H1 (cell line): ENCODE data around the gene WWP2. TPM values are rescaled to one million over a fixed set of nuclear protein-coding genes. Genes with fewer than 3 reads are reported as not detected.

Source experiments
- CTCF ChIA-PET: fragments of 300-600 bp; sonication (Branson Sonifier 250); formaldehyde crosslinking; loops from one replicate; lab custom pipeline; 2021; ENCODE audit not compliant: partially characterized antibody; lab: Charles Lee
- POLR2A ChIA-PET: fragments of 300-600 bp; sonication (Branson Sonifier 250); formaldehyde crosslinking; loops from one replicate; lab custom pipeline; 2021; ENCODE audit warnings: inconsistent platforms; ENCODE audit not compliant: partially characterized antibody; lab: Charles Lee
- DNase-seq, 2 experiments: peaks; one replicate each; pipeline versions ENCODE4 v3.0.0 to v3.0.0-alpha.2; 2010 to 2022; ENCODE audit warnings: low spot score in 2 of 2, low read depth in 1 of 2, mixed read lengths in 1 of 2
- FAIRE-seq: peaks from 2 replicates; lab custom pipeline; 2011; peaks lifted over from hg19 to GRCh38; lab: Jason Lieb, UNC
- H2AFZ ChIP-seq: 2 replicates; pipeline ENCODE4 v1.8.1; 2012; ENCODE audit warnings: low read length, inconsistent platforms
- H2AK5ac ChIP-seq: 2 replicates; pipeline ENCODE4 v1.6.1; 2013; ENCODE audit warnings: low read depth, low read length
- H2BK120ac ChIP-seq: replicated peaks from 2 replicates; pipeline ENCODE3; 2013; ENCODE audit warnings: low read depth, low read length, inconsistent platforms
- H2BK12ac ChIP-seq: 2 replicates; pipeline ENCODE4 v1.6.1; 2013; ENCODE audit warnings: low read depth, low read length
- H2BK15ac ChIP-seq: 2 replicates; pipeline ENCODE4 v1.6.1; 2013; ENCODE audit warnings: low read length
- H2BK20ac ChIP-seq: 2 replicates; pipeline ENCODE4 v1.6.1; 2013; ENCODE audit warnings: low read length
- H2BK5ac ChIP-seq: 2 replicates; pipeline ENCODE4 v1.6.1; 2013; ENCODE audit warnings: low read depth, low read length
- H3K14ac ChIP-seq: 2 replicates; pipeline ENCODE4 v1.6.1; 2013; ENCODE audit warnings: inconsistent platforms; ENCODE audit not compliant: insufficient read length
- H3K18ac ChIP-seq: 2 replicates; pipeline ENCODE4 v1.6.1; 2013; ENCODE audit warnings: low read length; ENCODE audit errors: extremely low read depth
- H3K23ac ChIP-seq: 2 replicates; pipeline ENCODE4 v1.6.1; 2013; ENCODE audit warnings: inconsistent platforms; ENCODE audit not compliant: insufficient read length
- H3K23me2 ChIP-seq: 2 replicates; pipeline ENCODE4 v1.6.1; 2013; ENCODE audit warnings: low read depth, low read length
- H3K27ac ChIP-seq: 2 replicates; pipeline ENCODE4 v1.6.1; 2011; ENCODE audit warnings: low read depth, low read length, inconsistent platforms
- H3K27me3 ChIP-seq, 4 experiments: replicated peaks in 1 of 4; 1 replicate in 1 of 4; 2 replicates in 3 of 4; pipeline versions ENCODE4 v1.6.1 to v1.8.1; 2011 to 2013; ENCODE audit warnings: low read length in 3 of 4, mild to moderate bottlenecking in 3 of 4, inconsistent platforms in 2 of 4, mixed read lengths in 2 of 4, moderate library complexity in 1 of 4; ENCODE audit not compliant: control insufficient read depth in 3 of 4, insufficient read depth in 3 of 4; ENCODE audit errors: extremely low read depth in 1 of 4
- H3K36me3 ChIP-seq, 4 experiments: 2 replicates each; pipeline versions ENCODE4 v1.6.1 to v1.8.1; 2011 to 2013; ENCODE audit warnings: mild to moderate bottlenecking in 4 of 4, low read length in 3 of 4, moderate library complexity in 2 of 4, control low read depth in 1 of 4, inconsistent platforms in 1 of 4; ENCODE audit not compliant: insufficient read depth in 4 of 4, control insufficient read depth in 2 of 4
- H3K4ac ChIP-seq: replicated peaks from 2 replicates; pipeline ENCODE3; 2013; ENCODE audit warnings: low read length, low read depth, mixed read lengths, inconsistent platforms; ENCODE audit not compliant: insufficient read length
- H3K4me1 ChIP-seq, 4 experiments: replicated peaks in 1 of 4; 1 replicate in 1 of 4; 2 replicates in 3 of 4; pipeline versions ENCODE4 v1.6.1 to v1.8.1; 2011 to 2013; ENCODE audit warnings: low read length in 3 of 4, inconsistent platforms in 2 of 4, mixed read lengths in 1 of 4; ENCODE audit not compliant: insufficient read depth in 4 of 4, control insufficient read depth in 3 of 4
- H3K4me2 ChIP-seq, 2 experiments: 2 replicates each; pipeline versions ENCODE4 v1.6.1 to v1.8.1; 2011 to 2013; ENCODE audit warnings: low read depth in 2 of 2, low read length in 2 of 2, control low read depth in 1 of 2, inconsistent platforms in 1 of 2, mild to moderate bottlenecking in 1 of 2; ENCODE audit not compliant: insufficient read depth in 1 of 2
- H3K4me3 ChIP-seq, 4 experiments: fragments of 200-600, 300-600 bp in 1 of 4; sonication (generic), shearing (Covaris generic), sonication (Bioruptor Twin) in 1 of 4; 2 replicates each; pipeline versions ENCODE4 v1.5.1 to v1.8.1; 2011 to 2016; ENCODE audit warnings: low read length in 4 of 4, low read depth in 3 of 4, control low read depth in 2 of 4, inconsistent platforms in 2 of 4, mild to moderate bottlenecking in 2 of 4, mixed read lengths in 1 of 4, moderate library complexity in 1 of 4; ENCODE audit not compliant: insufficient read depth in 2 of 4; ENCODE audit errors: extremely low read depth in 1 of 4
- H3K56ac ChIP-seq: replicated peaks from 2 replicates; pipeline ENCODE3; 2013; ENCODE audit warnings: low read depth, mild to moderate bottlenecking, mixed read lengths, low read length, inconsistent platforms; ENCODE audit not compliant: insufficient read length
- H3K79me1 ChIP-seq: 2 replicates; pipeline ENCODE4 v1.6.1; 2013; ENCODE audit warnings: low read depth, low read length, control low read depth
- H3K79me2 ChIP-seq, 2 experiments: 2 replicates each; pipeline versions ENCODE4 v1.6.1 to v1.8.1; 2012 to 2013; ENCODE audit warnings: low read length in 2 of 2, mild to moderate bottlenecking in 2 of 2, inconsistent platforms in 1 of 2; ENCODE audit not compliant: insufficient read depth in 2 of 2, control insufficient read depth in 1 of 2
- H3K9ac ChIP-seq, 4 experiments: replicated peaks in 1 of 4; 1 replicate in 1 of 4; 2 replicates in 3 of 4; pipeline versions ENCODE4 v1.6.1 to v1.8.1; 2011 to 2013; ENCODE audit warnings: low read depth in 3 of 4, low read length in 3 of 4, control low read depth in 2 of 4, mild to moderate bottlenecking in 2 of 4, moderate library complexity in 2 of 4, inconsistent platforms in 1 of 4; ENCODE audit errors: extremely low read depth in 1 of 4
- H3K9me3 ChIP-seq, 2 experiments: 2 replicates each; pipeline versions ENCODE4 v1.6.1 to v1.8.1; 2012 to 2013; ENCODE audit warnings: mild to moderate bottlenecking in 2 of 2, moderate library complexity in 2 of 2, control low read depth in 1 of 2, inconsistent platforms in 1 of 2, low read depth in 1 of 2, low read length in 1 of 2, mixed read lengths in 1 of 2; ENCODE audit not compliant: insufficient read depth in 2 of 2
- H4K20me1 ChIP-seq, 2 experiments: replicated peaks in 1 of 2; 2 replicates each; pipeline versions ENCODE3 to v1.8.1; 2011 to 2013; ENCODE audit warnings: inconsistent platforms in 2 of 2, low read length in 2 of 2, mild to moderate bottlenecking in 1 of 2; ENCODE audit not compliant: insufficient read depth in 2 of 2, control insufficient read depth in 1 of 2
- H4K5ac ChIP-seq: 2 replicates; pipeline ENCODE4 v1.6.1; 2013; ENCODE audit warnings: low read length, low read depth, mixed read lengths, inconsistent platforms; ENCODE audit not compliant: insufficient read length
- H4K8ac ChIP-seq: 2 replicates; pipeline ENCODE4 v1.8.0; 2013; ENCODE audit warnings: mild to moderate bottlenecking, moderate library complexity, low read length, inconsistent platforms; ENCODE audit not compliant: insufficient read depth; ENCODE audit errors: extremely low read depth
- H4K91ac ChIP-seq: replicated peaks from 2 replicates; pipeline ENCODE3; 2013; ENCODE audit warnings: low read length, mixed read lengths, inconsistent platforms; ENCODE audit not compliant: insufficient read length
- ASH2L ChIP-seq: fragments of 200-600, 300-600 bp; sonication (generic); IDR thresholded peaks from one replicate; pipeline ENCODE4 v1.7.1; 2017; ENCODE audit warnings: low read length
- BCL11A ChIP-seq, 2 experiments: IDR thresholded peaks; one replicate each; pipeline ENCODE4 v1.6.1; 2011; ENCODE audit warnings: low read depth in 2 of 2, low read length in 2 of 2, mild to moderate bottlenecking in 2 of 2
- CREB1 ChIP-seq: IDR thresholded peaks from 2 replicates; pipeline ENCODE4 v1.6.1; 2012; ENCODE audit warnings: inconsistent platforms
- EZH2 ChIP-seq: fragments of 200-600 bp; sonication (generic); IDR thresholded peaks from 2 replicates; pipeline ENCODE4 v1.7.1; 2012; ENCODE audit warnings: low read depth, mild to moderate bottlenecking, moderate library complexity, low read length, inconsistent platforms; ENCODE audit not compliant: severe bottlenecking
- FOSL1 ChIP-seq: IDR thresholded peaks from 2 replicates; pipeline ENCODE4 v1.6.1; 2011; ENCODE audit warnings: mild to moderate bottlenecking, low read depth, low read length, moderate library complexity; ENCODE audit not compliant: insufficient read depth
- HDAC2 ChIP-seq, 2 experiments: fragments of 300-600 bp in 1 of 2; sonication (generic) in 1 of 2; IDR thresholded peaks; 2 replicates each; pipeline ENCODE4 v1.6.1; 2011 to 2012; ENCODE audit warnings: low read depth in 2 of 2, low read length in 2 of 2, mild to moderate bottlenecking in 2 of 2, moderate library complexity in 2 of 2, borderline replicate concordance in 1 of 2, inconsistent platforms in 1 of 2
- KDM1A ChIP-seq: fragments of 200-600, 300-600 bp; sonication (generic); IDR thresholded peaks from 2 replicates; pipeline ENCODE4 v1.7.1; 2016; ENCODE audit warnings: mild to moderate bottlenecking, low read length, borderline replicate concordance
- NANOG ChIP-seq: IDR thresholded peaks from 2 replicates; pipeline ENCODE4 v1.6.1; 2011; ENCODE audit warnings: low read length, low read depth, mild to moderate bottlenecking, inconsistent platforms; ENCODE audit not compliant: insufficient read depth, poor library complexity, severe bottlenecking
- POLR2A ChIP-seq, 2 experiments: IDR thresholded peaks; 1 replicate in 1 of 2; 2 replicates in 1 of 2; pipeline ENCODE4 v1.6.1; 2011; ENCODE audit warnings: low read depth in 2 of 2, low read length in 2 of 2, mild to moderate bottlenecking in 2 of 2; ENCODE audit errors: control extremely low read depth in 1 of 2
- POLR2AphosphoS5 ChIP-seq: IDR thresholded peaks from 2 replicates; pipeline ENCODE4 v1.6.1; 2011; ENCODE audit warnings: low read depth, low read length
- SIRT6 ChIP-seq: IDR thresholded peaks from one replicate; pipeline ENCODE4 v1.7.1; 2012; ENCODE audit warnings: low read length, inconsistent platforms
- SIX5 ChIP-seq: IDR thresholded peaks from 2 replicates; pipeline ENCODE4 v1.6.1; 2011; ENCODE audit warnings: mild to moderate bottlenecking, low read depth, low read length
- TBP ChIP-seq: IDR thresholded peaks from 2 replicates; pipeline ENCODE4 v1.6.1; 2011; ENCODE audit warnings: low read depth, low read length, improper control_type of control experiment
- YY1 ChIP-seq: IDR thresholded peaks from 2 replicates; pipeline ENCODE4 v1.6.1; 2011; ENCODE audit warnings: low read depth, mild to moderate bottlenecking, low read length
- WGBS, 2 experiments: shearing (Covaris generic) in 1 of 2; methylation state at CpG; one replicate each; pipeline versions ENCODE4 v1.1.6 to v1.1.7; 2013 to 2015; ENCODE audit warnings: low lambda C conversion rate in 2 of 2, mixed read lengths in 2 of 2, inconsistent platforms in 1 of 2, low coverage in 1 of 2, missing lambda C conversion rate in 1 of 2; ENCODE audit not compliant: insufficient replicate concordance in 2 of 2, insufficient coverage in 1 of 2, insufficient read length in 1 of 2; ENCODE audit errors: extremely low coverage in 1 of 2, missing lambda C conversion rate in 1 of 2; 5-methylcytosine and 5-hydroxymethylcytosine counted together
- polyA plus RNA-seq, 7 experiments: library from polyadenylated mRNA; depleted of rRNA in 3 of 7; stranded (reverse) in 5 of 7; unstranded in 2 of 7; fragments of >200 nt in 5 of 7; fragments of 200-250 nt in 2 of 7; gene quantifications; 1 replicate in 5 of 7; 2 replicates in 1 of 7; 4 replicates in 1 of 7; pipeline versions ENCODE4 v1.2.1 to v1.2.3, GENCODE V29; 2011 to 2013; ENCODE audit warnings: missing spikeins in 2 of 7, mixed read lengths in 2 of 7
- total RNA-seq: library from RNA; stranded (reverse); fragmentation: NEBNext Ultra II Directional; extraction: Animal tissue kit (Norgen Biotek cat#: 25700); gene quantifications from 2 replicates; pipeline ENCODE4 v1.2.1, GENCODE V29; 2021

Gene WWP2
- total and polyA plus RNA-seq, 2 of the 8 experiments (the other 6 are each of a cell fraction or from before 2014, with no cell fraction given) = 14.1 to 42.2 TPM

GRCh38 chr16:69905171-69905555 is 143.0 kb downstream of the WWP2 start:
- Histone ChIP-seq H3K56ac (no peak overlapping the region), H2BK120ac (no peak overlapping the region), H4K8ac (no peak overlapping the region), H2BK12ac (0 out of 2 replicates have a peak overlapping the region, but pooled peaks have one; percentile 11), H3K79me1 (no peaks in the 10 kb centered on the region), H3K9ac (no peak overlapping the region; a peak in 1 of 7 replicates), H2BK20ac (no peak overlapping the region), H3K4me3 (no peak overlapping the region), H3K4ac (no peak overlapping the region), H4K91ac (no peak overlapping the region), H4K20me1 (no peaks in the 10 kb centered on the region), H3K4me1 (peaks cover 0 to 9% (median 0%) of the 10 kb centered on the region in 4 experiments; a peak in 2 of 7 replicates), H3K23ac (no peak overlapping the region), H3K18ac (0 out of 2 replicates have a peak overlapping the region, but pooled peaks have one; percentile 11), H2BK15ac (no peak overlapping the region), H3K27ac (0 out of 2 replicates have a peak overlapping the region, but pooled peaks have one; percentile 9), H3K79me2 (no peaks in the 10 kb centered on the region), H2BK5ac (no peak overlapping the region; the same call in none of the 2 replicates), H3K4me2 (peak overlapping the region in 1 of 2 experiments; percentile 38; a peak in 1 of 4 replicates), H2AK5ac (no peak overlapping the region), H3K23me2 (no peaks in the 10 kb centered on the region), H3K9me3 (no peaks in the 10 kb centered on the region), H4K5ac (no peak overlapping the region), H3K36me3 (peaks cover 0 to 4% (median 0%) of the 10 kb centered on the region in 4 experiments; a peak in 1 of 8 replicates), H2AFZ (no peak overlapping the region), H3K14ac (no peak overlapping the region), H3K27me3 (no peaks in the 10 kb centered on the region)
- DNase-seq (no peak), FAIRE-seq (no peak)
- CTCF ChIA-PET = interaction anchor here (1.1 to 11.4 kb wide), 4 partner anchors 12 to 132 kb away, joined by 3 to 74 read pairs (median 4); no protein-coding TSS in a partner anchor
- POLR2A ChIA-PET = interaction anchor here (1.3 kb wide), 1 partner anchor 12 kb away, joined by 4 read pairs; no protein-coding TSS in a partner anchor
- WGBS, 2 experiments = 64% methylated on average over 2 of the region's 2 CpGs; no CpG with 5 or more reads in 1 of the 2 experiments
- TF ChIP-seq POLR2A (IDR thresholded peaks at IDR 0.05; ENCODE audit: control extremely low read depth in 1 of 2, low read depth in 2 of 2, low read length in 2 of 2) (no peak), FOSL1 (no peak), SIRT6 (no peak), EZH2 (no peak), POLR2AphosphoS5 (no peak), ASH2L (no peak), KDM1A (no peak), YY1 (no peak), SIX5 (no peak), HDAC2 (IDR thresholded peaks at IDR 0.05; ENCODE audit: borderline replicate concordance in 1 of 2, low read depth in 2 of 2, low read length in 2 of 2) (no peak), CREB1 (no peak), TBP (no peak), BCL11A (IDR thresholded peaks at IDR 0.05; ENCODE audit: low read depth in 2 of 2, low read length in 2 of 2) (no peak), NANOG (no peak)
